Fibroblast of upper back skin (primary cell): ENCODE measurements around the gene PAQR5.
"Not testable (repeated sequence)": the region's sequence is repeated elsewhere in the genome, so short reads cannot be mapped to it uniquely, and the experiment has no call there.

Experiments used
- DNase-seq: peaks from one replicate; pipeline ENCODE4 v3.0.0-alpha.2; 2013

The PAQR5 gene

GRCh38 chr15:69317392-69317841 lies 18.7 kb downstream of the PAQR5 start:
- no peak for DNase-seq

- DNase-seq = no peak
These were observed 19.3 kb downstream of the PAQR5 start for GRCh38 chr15:69318033-69318432.

- no peak for DNase-seq
These were observed 21.0 kb downstream of the PAQR5 start for GRCh38 chr15:69319384-69320375.

- DNase-seq = no peak
These were observed 22.4 kb downstream of the PAQR5 start for GRCh38 chr15:69320977-69321554.

- DNase-seq = no peak
These were observed 25.2 kb downstream of the PAQR5 start for GRCh38 chr15:69323893-69324430.

- DNase-seq = no peak
These were observed 25.9 kb downstream of the PAQR5 start for GRCh38 chr15:69324565-69324964.

- no peak for DNase-seq
These were observed 26.8 kb downstream of the PAQR5 start for GRCh38 chr15:69325456-69325971.

GRCh38 chr15:69328080-69328479 lies 29.4 kb downstream of the PAQR5 start:
- DNase-seq = no peak

- no peak for DNase-seq
These were observed 30.0 kb downstream of the PAQR5 start for GRCh38 chr15:69328739-69329138.

- DNase-seq = peak; percentile 26
These were observed 38.4 kb downstream of the PAQR5 start for GRCh38 chr15:69337138-69337537.

GRCh38 chr15:69338535-69339213 lies 40.0 kb downstream of the PAQR5 start:
- no peak for DNase-seq

- not testable (repeated sequence) for DNase-seq
These were observed 40.5 kb downstream of the PAQR5 start for GRCh38 chr15:69339214-69339543.

GRCh38 chr15:69340243-69340900 lies 41.7 kb downstream of the PAQR5 start:
- DNase-seq = no peak

- no peak for DNase-seq
These were observed 42.6 kb downstream of the PAQR5 start for GRCh38 chr15:69341356-69341755.

GRCh38 chr15:69342460-69343076 lies 43.9 kb downstream of the PAQR5 start:
- DNase-seq = no peak

GRCh38 chr15:69343133-69343532 lies 44.4 kb downstream of the PAQR5 start:
- no peak for DNase-seq

- DNase-seq = no peak
These were observed 45.5 kb downstream of the PAQR5 start for GRCh38 chr15:69344238-69344637.

GRCh38 chr15:69346112-69346511 lies 47.4 kb downstream of the PAQR5 start:
- peak; percentile 62 for DNase-seq

GRCh38 chr15:69351333-69351732 lies 52.6 kb downstream of the PAQR5 start:
- DNase-seq = no peak

GRCh38 chr15:69351884-69352283 lies 53.2 kb downstream of the PAQR5 start:
- no peak for DNase-seq

- DNase-seq = peak; percentile 6
These were observed 59.4 kb downstream of the PAQR5 start for GRCh38 chr15:69357773-69358771.
